Upper lobe of right lung (tissue), 1 donor: ENCODE results near the gene TOM1L2. TPM values are rescaled to one million over a fixed set of nuclear protein-coding genes. Genes with fewer than 3 reads are reported as not detected.

ENCODE experiments used
- ATAC-seq: fragments of 200-7000 bp; cut with Tn5 transposase; one replicate; pipeline ENCODE4 v1.9.1; 2020; ENCODE audit warnings: mild to moderate bottlenecking, moderate library complexity
- DNase-seq: peaks from one replicate; pipeline ENCODE4 v3.0.0-alpha.2; 2020
- H3K27ac ChIP-seq: fragments of 200-600 bp; one replicate; pipeline ENCODE4 v1.8.0; 2022
- H3K27me3 ChIP-seq: fragments of 200-600 bp; one replicate; pipeline ENCODE4 v1.8.0; 2022; ENCODE audit warnings: mild to moderate bottlenecking
- H3K36me3 ChIP-seq: fragments of 200-600 bp; one replicate; pipeline ENCODE4 v1.8.0; 2022
- H3K4me1 ChIP-seq: fragments of 200-600 bp; one replicate; pipeline ENCODE4 v1.8.0; 2022
- H3K4me3 ChIP-seq: fragments of 200-600 bp; one replicate; pipeline ENCODE4 v1.8.0; 2022; ENCODE audit warnings: mild to moderate bottlenecking
- H3K9me3 ChIP-seq: fragments of 200-600 bp; one replicate; pipeline ENCODE4 v1.8.0; 2022
- CTCF ChIP-seq: fragments of 200-600 bp; IDR thresholded peaks from one replicate; pipeline ENCODE4 v1.8.0; 2022; ENCODE audit warnings: antibody characterized with exemption
- intact Hi-C: fragments of 100-400 bp; cut with DNase I; formaldehyde crosslinking; loops from one replicate; pipeline ENCODE4 v1.11.0; 2022
- total RNA-seq: library from RNA; stranded (reverse); fragmentation: NEBNext Ultra II Directional; extraction: Animal tissue kit (Norgen Biotek cat#: 25700); gene quantifications from one replicate; pipeline ENCODE4 v1.2.1, GENCODE V29; 2021
- donor health status: DM: no; HTN: yes; CAD: no; lungs with severe emphysema.

Gene TOM1L2
- total RNA-seq, 1 donor from 2014 or later: 76.7 TPM

GRCh38 chr17:17820046-17820445 lies 152.2 kb downstream of the TOM1L2 start:
- ATAC-seq (no peak), DNase-seq (no peak)
- no peak overlapping the region for H3K27ac ChIP-seq
- intact Hi-C loops: no loop called here
- no peaks in the 10 kb centered on the region for H3K9me3 ChIP-seq
- peaks cover 58% of the 10 kb centered on the region for H3K4me1 ChIP-seq
- H3K4me3 ChIP-seq: no peak overlapping the region
- peaks cover 39% of the 10 kb centered on the region for H3K36me3 ChIP-seq
- no peak for TF ChIP-seq CTCF
- H3K27me3 ChIP-seq: no peaks in the 10 kb centered on the region

- no peak for TF ChIP-seq CTCF
- DNase-seq (peak; percentile 86), ATAC-seq (peak; percentile 33)
- no peaks in the 10 kb centered on the region for H3K27me3 ChIP-seq
- peaks cover 43% of the 10 kb centered on the region for H3K36me3 ChIP-seq
- no peak overlapping the region for H3K27ac ChIP-seq
- H3K9me3 ChIP-seq: no peaks in the 10 kb centered on the region
- peaks cover 53% of the 10 kb centered on the region for H3K4me1 ChIP-seq
- intact Hi-C loops: loop anchor here (10.0 kb wide), 1 partner anchor 95 kb away; no protein-coding TSS in a partner anchor
- no peak overlapping the region for H3K4me3 ChIP-seq
Measured at GRCh38 chr17:17819561-17819995, 152.6 kb downstream of the TOM1L2 start.

GRCh38 chr17:17819111-17819510 lies 153.1 kb downstream of the TOM1L2 start:
- no peak for TF ChIP-seq CTCF
- ATAC-seq: no peak
- Histone ChIP-seq H3K27me3 (no peaks in the 10 kb centered on the region), H3K36me3 (peaks cover 48% of the 10 kb centered on the region), H3K4me1 (peaks cover 49% of the 10 kb centered on the region), H3K27ac (no peak overlapping the region), H3K4me3 (no peak overlapping the region), H3K9me3 (no peaks in the 10 kb centered on the region)
- DNase-seq: no peak
- intact Hi-C loops: loop anchor here (10.0 kb wide), 1 partner anchor 96 kb away; no protein-coding TSS in a partner anchor

GRCh38 chr17:17818088-17818526 lies 154.1 kb downstream of the TOM1L2 start:
- ATAC-seq (peak; percentile 61), DNase-seq (peak; percentile 78)
- no peak overlapping the region for H3K4me3 ChIP-seq
- no peaks in the 10 kb centered on the region for H3K27me3 ChIP-seq
- no peak overlapping the region for H3K27ac ChIP-seq
- intact Hi-C loops: loop anchor here (10.0 kb wide), 1 partner anchor 97 kb away; no protein-coding TSS in a partner anchor
- peaks cover 43% of the 10 kb centered on the region for H3K4me1 ChIP-seq
- no peak for TF ChIP-seq CTCF
- peaks cover 54% of the 10 kb centered on the region for H3K36me3 ChIP-seq
- no peaks in the 10 kb centered on the region for H3K9me3 ChIP-seq

DNA sequence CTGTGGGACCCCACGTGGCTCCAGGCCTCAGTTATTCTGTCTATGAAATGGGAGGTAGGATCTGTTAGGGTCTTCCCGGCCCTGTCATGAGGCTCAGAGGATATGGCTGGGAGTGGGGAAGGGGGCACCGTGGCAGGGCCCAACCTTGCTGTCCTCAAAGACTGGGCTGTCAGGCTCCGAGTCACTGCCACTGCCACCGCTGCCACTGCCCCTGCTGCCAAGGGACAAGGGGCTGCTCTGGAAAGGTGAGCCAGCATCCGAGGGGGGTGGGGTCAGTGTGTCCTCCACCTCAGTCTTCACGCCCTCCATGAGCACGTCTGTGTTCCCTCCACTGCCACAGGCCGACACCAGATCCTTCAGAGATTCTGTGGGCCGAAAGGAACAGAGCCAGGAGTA lies 154.7 kb downstream of the TOM1L2 start:
- no peak for DNase-seq
- Histone ChIP-seq H3K36me3 (peaks cover 60% of the 10 kb centered on the region), H3K4me3 (no peak overlapping the region), H3K27ac (no peak overlapping the region), H3K9me3 (no peaks in the 10 kb centered on the region), H3K4me1 (peaks cover 37% of the 10 kb centered on the region), H3K27me3 (no peaks in the 10 kb centered on the region)
- ATAC-seq: no peak
- no peak for TF ChIP-seq CTCF
- intact Hi-C loops: loop anchor here (10.0 kb wide), 1 partner anchor 97 kb away; no protein-coding TSS in a partner anchor
